ENCODE results near the gene CHD2.

- TF ChIP-seq CTCF (IDR thresholded peaks at IDR 0.05 in 4 of 5, conservative IDR thresholded peaks at IDR 0.05 in 1 of 5) = no peak
- peak; percentile 28 to 41 for TF ChIP-seq POLR2A (IDR thresholded peaks at IDR 0.05)
Observed at GRCh38 chr15:93066224-93066681, 166.1 kb downstream of the CHD2 start.
